Thyroid gland (tissue), 4 donors: ENCODE data around the gene ADARB1.

Source experiments
- CTCF ChIP-seq, 6 experiments: fragments of 200-600 bp in 3 of 6; fragments of 450-650 bp in 3 of 6; sonication (generic) in 3 of 6; IDR thresholded peaks; one replicate each; pipeline ENCODE4 v1.5.1; 2016 to 2019; ENCODE audit warnings: antibody characterized with exemption in 6 of 6, mild to moderate bottlenecking in 2 of 6, inconsistent platforms in 1 of 6, moderate library complexity in 1 of 6
- POLR2A ChIP-seq, 2 donors: fragments of 450-650 bp; IDR thresholded peaks; one replicate each; pipeline ENCODE4 v1.6.1; 2017; ENCODE audit warnings: antibody characterized with exemption in 2 of 2, mild to moderate bottlenecking in 2 of 2, moderate library complexity in 1 of 2

- TF ChIP-seq CTCF (IDR thresholded peaks at IDR 0.05) (no peak), POLR2A (IDR thresholded peaks at IDR 0.05) (no peak)
These were observed 40.1 kb downstream of the ADARB1 start for GRCh38 chr21:45114475-45114874.
